Ramos (cell line): ENCODE data around the gene MMP17.

Source experiments
- in situ Hi-C: fragments of 300-500 bp; cut with MboI; formaldehyde crosslinking; loops from one replicate; pipeline ENCODE4 v1.14.3; 2022; ENCODE audit warnings: low sequenced_read_pairs; ENCODE audit not compliant: unreplicated experiment

MMP17 gene

DNA sequence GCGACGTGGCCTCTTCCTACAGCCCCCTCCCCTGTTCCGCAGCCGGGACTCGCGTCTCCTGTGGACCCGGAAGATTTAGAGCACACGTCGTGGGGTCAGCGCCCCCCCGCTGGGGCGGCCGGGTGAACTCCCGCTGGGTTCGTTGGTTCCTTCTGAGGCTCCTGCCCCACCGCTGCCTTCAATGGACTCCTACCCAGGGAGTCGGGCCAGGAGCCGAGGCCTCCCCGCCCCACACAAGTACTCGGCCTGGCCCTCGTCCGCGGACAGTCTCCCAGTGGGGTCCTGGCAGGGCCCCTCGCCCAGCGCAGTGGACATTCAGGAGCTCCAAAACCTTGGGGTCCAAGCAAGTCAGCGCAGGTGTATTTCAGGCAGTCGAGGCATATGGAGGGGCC lies 1.2 kb downstream of the MMP17 start:
- in situ Hi-C loops, result no loop called here

DNA sequence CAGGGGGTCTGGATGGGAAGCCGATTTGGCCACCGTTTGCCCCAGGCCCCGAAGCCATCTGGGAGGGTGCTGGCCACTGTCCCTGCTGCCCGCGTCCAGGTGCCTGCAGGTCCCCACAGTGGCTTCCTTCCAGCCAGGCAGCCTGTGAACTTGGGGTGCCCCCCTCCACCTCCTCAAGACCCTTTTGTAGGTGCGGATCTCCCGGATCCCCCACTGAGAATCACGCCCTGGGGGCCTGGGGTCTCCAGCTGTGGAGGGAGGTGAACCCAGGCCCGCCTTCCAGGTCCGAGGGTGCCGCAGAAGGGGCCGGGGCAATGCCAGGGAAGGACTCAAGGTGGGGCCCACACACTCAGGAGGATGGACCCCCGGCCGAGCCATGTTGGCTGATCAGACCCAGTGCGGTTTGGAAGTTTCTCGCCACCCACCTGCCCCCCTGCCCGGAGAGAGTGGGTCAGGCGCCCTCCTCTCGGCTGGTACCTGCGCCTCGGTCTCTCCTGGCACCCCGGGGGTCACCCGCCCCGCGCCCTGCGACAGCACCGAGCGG lies 1.7 kb downstream of the MMP17 start:
- in situ Hi-C loops, result no loop called here

DNA sequence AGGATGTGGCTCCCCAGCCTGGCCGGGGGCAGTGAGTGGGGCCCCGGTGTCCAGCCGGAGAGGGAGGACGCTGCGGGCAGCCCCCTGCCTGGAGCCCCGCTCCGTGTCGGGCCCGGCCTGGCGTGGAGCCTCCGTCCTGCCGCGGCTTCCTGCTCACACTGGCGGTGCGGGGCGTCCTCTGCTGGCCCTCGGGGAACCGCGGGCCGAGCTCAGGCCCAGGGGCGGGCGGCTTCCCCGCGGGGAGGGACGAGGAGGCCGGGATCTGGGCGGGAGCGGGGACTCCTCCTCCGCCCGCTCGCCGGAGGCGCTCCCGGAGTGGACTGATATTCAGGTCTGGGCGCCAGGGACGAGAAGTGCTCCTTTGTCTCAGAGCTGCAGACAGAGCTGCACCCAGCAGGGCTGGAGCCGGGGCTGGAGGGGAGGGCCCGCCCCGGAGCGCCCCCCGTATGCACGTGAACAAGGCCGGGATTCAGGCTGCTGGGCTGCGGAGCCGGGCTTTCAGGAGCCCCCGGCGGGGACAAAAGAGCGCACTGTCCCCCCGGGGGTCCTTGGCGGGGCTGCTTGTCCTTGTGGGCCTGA lies 2.2 kb downstream of the MMP17 start:
- in situ Hi-C loops, result no loop called here

DNA sequence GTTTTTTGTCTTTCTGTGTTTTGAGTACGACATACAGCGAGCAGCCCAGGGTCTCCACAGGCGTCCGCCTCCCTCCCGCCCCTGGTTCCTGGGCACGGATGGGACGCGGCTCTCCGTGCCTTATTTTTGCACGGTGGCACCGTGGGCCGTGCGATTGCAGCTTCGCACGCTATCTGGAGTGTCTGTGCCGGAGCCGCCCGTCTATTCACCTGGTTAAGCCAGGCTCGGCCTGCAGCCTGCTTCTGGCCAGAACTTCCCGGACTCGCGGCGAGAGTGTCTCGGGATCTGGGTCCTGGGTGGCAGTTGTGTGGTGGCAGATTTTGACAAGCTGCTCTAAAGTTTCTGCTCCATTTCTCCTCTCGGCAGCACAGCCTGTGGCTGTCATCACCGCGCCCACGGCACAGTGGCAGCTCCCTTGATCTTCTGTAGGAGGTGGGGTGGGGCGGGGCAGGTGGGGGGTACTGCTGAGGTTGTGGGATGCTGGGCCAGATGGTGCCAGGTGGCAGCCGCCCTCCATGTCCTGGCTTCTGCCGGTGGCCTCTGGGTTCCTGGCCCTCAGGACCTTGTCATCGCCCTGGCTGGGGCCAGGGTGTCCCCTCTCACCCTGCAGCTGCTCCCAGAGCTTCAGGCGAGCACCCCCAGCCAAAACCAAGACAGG lies 2.9 kb downstream of the MMP17 start:
- in situ Hi-C loops, result no loop called here

DNA sequence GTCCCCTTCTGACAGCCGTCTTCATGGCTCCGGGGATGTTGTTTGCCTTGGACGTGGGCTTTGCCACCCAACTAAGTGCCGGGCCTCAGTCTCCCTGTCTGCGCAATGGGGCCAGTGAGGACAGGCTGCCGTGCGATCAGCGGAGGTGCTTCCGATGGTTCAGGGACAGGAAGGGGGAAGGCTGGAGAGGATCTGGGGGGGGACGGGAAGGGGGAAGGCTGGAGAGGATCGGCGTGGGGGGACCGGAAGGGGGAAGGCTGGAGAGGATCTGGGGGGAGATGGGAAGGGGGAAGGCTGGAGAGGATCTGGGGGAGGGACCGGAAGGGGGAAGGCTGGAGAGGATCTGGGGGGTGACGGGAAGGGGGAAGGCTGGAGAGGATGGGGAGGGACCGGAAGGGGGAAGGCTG lies 3.4 kb downstream of the MMP17 start:
- in situ Hi-C loops, result no loop called here

DNA sequence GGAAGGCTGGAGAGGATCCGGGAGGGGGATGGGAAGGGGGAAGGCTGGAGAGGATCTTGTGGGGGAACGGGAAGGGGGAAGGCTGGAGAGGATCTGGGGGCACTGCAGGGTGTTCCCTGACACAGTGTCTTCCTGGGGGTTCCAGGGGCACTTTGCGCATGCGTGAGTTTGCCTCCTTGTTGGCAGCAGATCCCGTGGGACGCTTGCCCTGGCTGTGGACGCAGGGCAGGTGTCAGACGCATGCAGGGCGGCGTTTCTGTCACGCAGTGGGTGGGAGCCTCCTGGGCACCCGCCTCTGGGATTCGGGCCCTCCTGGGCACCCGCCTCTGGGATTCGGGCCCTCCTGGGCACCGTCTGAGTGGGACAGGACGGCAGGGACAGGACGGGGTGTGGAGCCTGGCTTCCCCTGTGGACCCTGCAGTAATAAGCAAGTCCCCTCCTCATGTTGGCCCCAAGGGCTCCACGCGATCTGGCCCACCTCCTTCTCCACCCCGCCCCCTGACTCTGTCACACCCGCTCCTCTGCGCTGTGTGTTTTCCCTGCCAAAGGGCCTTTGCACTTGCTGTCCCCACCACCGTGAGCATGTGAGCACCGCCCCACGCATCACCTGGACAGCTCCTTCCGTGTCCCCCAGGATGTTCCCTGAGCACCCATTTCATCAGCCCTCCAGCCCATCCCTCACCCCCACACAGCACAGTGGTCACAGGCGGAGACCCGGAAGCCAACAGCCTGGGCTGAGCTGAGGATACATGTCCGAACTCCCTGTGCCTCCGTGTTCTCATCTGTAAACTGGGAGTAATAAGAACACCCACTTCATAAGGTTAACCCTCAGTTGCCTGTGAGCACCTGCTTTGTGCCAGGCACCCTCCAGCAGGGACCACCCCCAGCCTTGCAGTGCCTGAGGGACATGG lies 4.4 kb downstream of the MMP17 start:
- in situ Hi-C loops, result no loop called here

DNA sequence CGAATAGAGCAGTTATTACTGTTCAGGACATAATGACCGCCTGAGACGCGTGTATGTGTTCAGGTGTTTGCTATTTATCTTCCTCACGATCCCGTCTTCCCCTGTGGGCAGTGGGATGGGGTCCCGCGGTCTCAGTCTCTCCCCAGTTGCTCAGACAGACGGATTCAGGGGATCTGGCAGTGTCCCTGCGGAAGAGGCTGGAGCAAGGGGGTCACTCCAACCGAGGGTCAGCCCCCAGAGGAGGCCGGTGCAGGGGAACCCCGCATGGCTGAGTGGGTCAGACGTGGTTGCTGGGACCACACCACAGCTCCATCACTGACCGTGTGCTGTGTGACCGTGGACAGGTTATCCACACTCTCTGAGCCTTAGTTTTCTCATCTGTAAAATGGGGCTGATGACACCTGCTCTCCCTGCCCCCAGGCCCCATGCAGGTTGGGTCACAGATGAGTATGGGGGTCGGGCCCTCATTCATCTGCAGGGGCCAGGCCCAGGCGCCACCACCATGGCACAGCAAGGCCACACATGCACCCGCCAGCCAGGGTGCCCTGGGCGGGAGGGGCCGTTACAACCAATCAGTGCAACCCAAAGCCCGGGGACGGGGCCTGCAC lies 5.2 kb downstream of the MMP17 start:
- in situ Hi-C loops, result no loop called here

DNA sequence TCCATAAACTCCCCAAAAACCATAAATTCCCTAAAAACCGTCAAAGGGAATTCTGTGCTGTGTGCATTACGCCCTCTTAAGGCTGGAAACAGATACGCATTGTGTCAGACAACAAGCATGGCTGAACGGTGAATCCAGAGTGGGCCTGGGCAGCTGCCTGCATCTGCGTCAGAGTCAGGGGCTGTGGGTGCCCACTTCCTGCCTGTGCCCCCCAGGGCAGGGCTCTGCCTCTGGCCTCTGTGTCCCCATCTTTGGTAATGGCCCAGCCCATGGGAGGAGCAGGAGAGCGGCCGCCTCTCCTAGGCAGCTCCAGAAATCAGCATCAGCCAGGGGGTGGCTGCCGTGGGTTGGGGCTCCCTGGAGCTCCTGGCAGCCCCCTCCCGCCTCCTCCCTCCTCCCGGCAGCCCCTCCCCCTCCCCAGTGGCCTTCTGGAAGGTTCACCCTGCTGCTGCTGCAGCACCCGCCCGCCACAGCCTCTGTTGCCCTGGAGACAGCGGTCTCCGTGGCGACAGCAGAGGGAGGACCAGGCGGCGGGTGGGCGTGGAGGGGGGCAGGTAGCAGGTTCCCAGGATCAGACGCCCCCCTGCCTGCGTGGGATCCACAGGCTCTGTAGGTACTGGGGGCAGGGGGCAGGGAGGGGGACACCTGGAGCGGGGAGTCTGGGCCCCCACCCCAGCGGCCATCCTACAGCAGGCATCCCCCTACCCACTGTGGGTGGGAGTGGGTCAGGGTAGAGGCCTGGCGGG lies 5.9 kb downstream of the MMP17 start:
- in situ Hi-C loops, result no loop called here

DNA sequence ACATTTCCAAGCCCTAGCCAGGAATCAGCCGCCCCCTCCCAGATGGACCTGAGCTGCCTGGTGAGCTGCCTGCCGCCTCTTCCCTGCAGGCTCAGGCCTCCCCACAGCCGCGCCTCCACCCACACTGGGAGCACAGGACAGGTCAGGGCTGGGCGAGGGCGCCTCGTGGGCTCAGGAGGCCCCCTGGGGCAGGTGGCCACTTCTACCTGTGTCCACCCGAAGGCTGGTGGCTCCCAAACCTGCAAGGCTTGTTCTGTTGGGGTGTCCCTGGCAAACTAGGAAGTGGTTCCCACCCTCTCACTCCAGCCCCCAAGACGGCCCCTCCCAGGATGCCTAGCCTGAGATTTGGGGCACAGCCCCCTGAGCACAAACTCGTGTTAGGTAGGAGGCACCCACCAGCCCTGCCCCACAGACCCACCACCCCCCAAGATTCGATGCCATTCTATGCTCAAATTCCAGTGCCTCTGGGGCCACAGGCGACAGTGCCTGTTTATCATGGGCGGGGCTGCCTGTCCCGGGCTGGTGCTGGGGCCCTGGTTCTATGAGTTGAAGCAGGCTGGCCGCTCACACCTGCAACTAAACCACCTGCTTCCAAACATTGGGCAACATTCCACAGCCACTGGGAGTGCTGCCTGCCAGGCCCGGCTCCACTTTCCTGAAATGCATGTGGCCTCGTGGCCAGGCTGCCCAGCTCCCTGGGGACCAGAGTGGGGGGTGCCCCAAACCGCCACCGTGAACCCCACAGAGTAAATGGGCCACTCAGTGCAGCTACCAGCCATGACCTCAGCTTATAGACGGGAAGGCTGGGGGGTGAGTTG lies 6.8 kb downstream of the MMP17 start:
- in situ Hi-C loops, result no loop called here

DNA sequence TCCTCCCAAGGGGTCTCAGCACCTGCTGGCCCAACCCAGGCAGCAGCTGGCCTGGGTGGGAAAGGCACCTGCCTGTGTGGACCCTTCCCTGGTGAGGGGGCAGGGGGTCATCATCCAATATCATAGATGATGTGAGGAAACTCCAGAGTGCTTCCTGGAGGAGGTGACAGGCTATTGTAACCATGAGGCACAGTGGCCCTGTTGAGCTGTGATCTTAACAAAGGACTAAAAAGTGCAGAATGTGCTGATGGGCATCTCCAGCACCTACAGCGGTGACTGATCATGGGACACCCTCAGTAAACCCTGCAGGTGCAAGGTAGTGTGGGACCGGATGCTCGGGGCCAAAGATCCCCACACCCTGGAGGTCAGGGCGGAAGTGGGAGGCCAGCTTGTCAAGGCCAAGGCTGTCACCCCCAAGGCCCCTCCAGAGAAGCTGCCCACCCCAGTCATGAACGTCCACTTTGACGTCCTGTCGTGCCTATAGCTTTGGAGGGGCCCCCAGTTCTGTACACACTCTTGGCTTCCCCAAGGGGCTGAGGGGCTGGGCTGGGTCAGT lies 7.5 kb downstream of the MMP17 start:
- in situ Hi-C loops, result no loop called here

DNA sequence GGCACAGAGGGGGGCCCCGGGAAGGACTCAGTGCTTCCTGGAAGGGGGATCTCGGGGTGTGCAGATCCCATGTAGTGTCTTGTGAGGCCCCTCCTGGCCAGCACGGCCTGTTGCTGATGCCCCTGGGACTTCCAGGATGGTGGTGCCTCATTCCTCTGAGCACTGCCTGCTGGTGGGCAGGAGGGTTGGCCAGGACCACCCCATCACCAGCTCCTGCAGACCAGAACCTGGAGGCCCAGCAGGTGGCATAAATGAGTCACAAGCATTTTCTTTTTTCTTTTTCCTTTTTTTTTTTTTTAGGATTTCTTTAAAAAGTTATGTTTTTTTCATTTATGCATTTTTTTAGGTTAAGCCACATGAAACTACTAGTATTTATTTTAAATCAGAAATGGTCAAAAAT lies 8.0 kb downstream of the MMP17 start:
- in situ Hi-C loops, result no loop called here

DNA sequence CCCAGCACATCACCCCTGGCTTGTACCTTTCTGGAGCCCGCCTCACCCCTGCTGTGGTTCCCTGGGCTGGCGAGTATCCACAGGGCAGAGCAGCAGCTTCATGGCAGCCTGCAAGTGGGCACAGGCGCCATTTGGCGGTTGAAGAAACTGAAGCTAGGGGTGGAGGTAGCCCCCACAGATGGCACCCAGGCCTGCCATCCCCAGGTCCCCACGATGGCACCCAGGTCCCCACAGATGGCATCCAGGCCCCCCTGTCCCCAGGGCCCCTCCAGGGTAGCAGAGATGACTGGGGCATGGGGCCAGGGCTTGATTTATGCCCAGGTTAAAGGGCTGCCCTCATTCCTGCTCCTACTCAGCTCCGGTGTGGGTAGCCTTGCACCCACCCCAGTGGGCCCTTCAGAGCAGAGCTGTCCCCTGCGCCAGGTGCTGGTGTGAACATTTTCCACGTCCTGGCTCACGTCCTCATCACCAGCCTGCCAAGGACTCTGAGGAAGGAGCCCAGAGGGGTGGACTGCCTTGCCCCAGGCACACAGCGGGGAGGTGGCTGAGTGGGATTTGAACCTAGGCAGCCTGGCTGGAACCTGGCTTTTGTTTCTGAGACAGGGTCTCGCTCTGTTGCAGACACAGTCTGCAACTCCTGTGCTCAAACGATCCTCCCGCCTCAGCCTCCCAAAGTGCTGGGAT lies 8.7 kb downstream of the MMP17 start:
- in situ Hi-C loops, result no loop called here

DNA sequence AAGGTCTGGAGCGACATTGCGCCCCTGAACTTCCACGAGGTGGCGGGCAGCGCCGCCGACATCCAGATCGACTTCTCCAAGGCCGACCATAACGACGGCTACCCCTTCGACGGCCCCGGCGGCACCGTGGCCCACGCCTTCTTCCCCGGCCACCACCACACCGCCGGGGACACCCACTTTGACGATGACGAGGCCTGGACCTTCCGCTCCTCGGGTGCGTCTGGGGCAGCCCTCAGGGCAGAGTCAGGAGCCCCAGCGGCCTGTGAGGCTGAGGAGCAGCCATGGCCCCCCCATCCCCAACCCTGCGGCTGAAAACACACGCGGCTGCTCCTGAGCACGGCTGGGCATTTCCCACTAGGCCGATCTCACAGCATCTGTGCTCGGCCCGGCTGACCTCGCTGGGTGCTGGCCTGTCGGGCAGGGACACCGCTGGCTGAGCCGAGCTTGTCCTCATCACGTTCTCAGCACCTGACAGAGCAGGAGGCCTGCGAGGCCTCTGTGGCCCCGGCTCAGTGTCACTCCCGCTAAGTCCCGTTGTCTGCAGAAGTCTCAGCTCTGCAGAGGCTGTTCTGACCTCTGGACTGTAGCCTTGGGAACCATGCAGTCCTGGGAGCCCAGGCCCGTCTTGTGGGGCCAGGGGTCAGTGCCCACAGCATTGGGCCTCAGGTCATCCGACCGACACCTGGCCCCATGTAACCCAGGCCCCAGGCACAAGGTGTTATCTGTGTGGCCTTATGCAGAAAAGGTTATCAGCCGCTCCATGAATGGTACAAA lies 12.6 kb downstream of the MMP17 start:
- in situ Hi-C loops, result no loop called here

DNA sequence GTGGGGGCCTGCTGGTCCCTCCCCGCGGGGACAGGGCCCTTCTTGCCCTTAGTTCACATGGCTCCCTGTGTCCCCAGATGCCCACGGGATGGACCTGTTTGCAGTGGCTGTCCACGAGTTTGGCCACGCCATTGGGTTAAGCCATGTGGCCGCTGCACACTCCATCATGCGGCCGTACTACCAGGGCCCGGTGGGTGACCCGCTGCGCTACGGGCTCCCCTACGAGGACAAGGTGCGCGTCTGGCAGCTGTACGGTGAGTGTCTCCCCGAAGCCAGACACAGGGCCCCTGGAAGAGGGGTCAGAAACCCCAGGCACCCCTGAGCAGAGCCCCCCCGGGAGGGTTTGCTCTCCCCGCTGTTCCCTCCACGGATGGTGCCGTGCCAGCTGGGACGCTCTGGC lies 13.4 kb downstream of the MMP17 start:
- in situ Hi-C loops, result no loop called here

DNA sequence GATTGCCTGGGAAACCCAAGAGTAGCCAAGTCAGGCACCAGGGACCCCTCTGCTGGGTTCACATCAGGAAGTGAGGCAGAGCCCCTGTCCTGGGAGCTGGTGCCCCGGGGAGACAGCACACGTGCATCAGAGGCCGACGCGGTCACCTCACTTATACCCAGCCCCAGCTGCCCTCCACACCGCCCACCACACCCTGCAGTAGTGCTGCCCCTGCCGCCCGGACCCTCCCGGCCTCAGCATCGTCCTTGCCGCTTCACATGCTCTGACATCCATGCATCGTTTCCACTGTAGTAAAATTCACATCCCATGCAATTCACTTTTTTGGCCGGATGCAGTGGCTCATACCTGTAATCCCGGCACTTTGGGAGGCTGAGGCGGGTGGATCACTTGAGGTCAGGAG lies 14.0 kb downstream of the MMP17 start:
- in situ Hi-C loops, result no loop called here

DNA sequence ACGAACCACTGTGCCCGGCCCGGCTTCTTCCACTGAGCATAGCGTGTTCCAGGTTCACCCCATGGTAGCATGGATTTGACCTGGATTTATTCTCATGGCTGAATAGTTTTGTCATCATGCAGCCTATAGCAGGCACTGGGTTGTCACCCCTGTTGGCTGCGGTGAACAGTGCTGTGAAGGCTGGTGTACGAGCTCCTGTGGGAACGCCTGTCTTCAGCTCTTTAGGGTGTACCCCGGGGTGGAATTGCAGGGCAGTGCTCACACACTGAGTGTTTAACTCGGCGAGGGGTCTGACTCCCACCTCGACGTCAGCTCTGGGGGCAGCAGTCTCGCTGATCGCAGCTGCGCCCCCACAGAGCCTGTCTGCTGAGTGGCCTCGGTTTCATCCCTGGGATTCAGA lies 15.3 kb downstream of the MMP17 start:
- in situ Hi-C loops, result no loop called here

DNA sequence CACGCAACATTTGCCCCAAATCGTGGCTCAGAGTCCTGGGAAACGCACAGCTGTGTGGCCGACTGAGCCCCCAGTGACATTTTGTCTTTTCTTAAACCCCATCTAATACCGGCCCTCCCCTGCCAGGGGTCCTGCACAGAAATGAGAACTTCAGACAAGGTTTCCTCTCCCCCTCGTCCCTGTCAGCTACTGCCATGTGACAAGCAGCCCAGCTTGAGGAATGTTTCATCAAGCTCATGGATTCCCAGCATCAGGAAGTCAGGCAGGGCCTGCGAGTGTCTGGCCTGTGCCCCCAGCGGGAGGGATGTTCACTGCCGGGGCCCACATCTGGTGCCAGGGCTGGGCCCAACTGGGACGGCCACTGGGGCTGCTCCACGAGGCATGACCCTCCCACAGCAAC lies 15.9 kb downstream of the MMP17 start:
- in situ Hi-C loops, result no loop called here

DNA sequence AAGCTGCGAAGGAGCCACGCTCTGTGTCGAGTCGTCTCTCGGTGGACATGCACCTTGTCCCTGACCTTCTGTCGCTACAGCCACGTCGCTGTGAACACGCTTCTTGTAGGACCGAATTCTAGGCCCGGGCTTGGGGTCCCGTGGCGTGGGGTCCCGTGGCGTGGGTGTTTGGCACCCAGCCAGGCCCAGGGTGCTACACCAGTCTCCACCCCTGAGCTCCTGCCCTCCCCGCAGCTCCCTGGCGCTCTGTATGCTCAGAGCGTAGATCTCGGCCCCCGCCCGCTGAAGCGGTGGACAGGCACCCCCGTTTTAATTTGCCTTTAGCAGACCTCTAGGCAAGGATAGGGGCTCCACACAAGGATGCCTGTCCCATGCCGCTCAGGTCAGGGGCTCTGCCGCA lies 16.5 kb downstream of the MMP17 start:
- in situ Hi-C loops, result no loop called here
